Coronary artery (tissue), 2 donors: ENCODE data around the gene SETD3.

Source experiments
- DNase-seq: peaks from one replicate; pipeline ENCODE4 v3.0.0-alpha.2; 2017; ENCODE audit warnings: low spot score
- H3K27ac ChIP-seq, 2 donors: fragments of 200-600 bp; sonication (generic); one replicate each; pipeline ENCODE4 v1.5.1; 2016 to 2019
- H3K4me3 ChIP-seq: fragments of 200-600 bp; sonication (generic); 2 replicates; pipeline ENCODE4 v1.5.1; 2016; ENCODE audit warnings: mild to moderate bottlenecking, moderate library complexity
- CTCF ChIP-seq: fragments of 200-600 bp; sonication (generic); IDR thresholded peaks from one replicate; pipeline ENCODE4 v1.5.1; 2019; ENCODE audit warnings: antibody characterized with exemption

SETD3 gene

GRCh38 chr14:99454246-99454645 is 26.4 kb downstream of the SETD3 start:
- Histone ChIP-seq H3K4me3 (no peak overlapping the region), H3K27ac (no peak overlapping the region)
- TF ChIP-seq CTCF, result no peak
- DNase-seq, result no peak

GRCh38 chr14:99452968-99453367 is 27.7 kb downstream of the SETD3 start:
- no peak overlapping the region for H3K4me3 ChIP-seq
- H3K27ac ChIP-seq, result no peak overlapping the region
- TF ChIP-seq CTCF, result no peak
- DNase-seq, result no peak

GRCh38 chr14:99451234-99451633 is 29.4 kb downstream of the SETD3 start:
- no peak for TF ChIP-seq CTCF
- Histone ChIP-seq H3K4me3 (no peak overlapping the region), H3K27ac (no peak overlapping the region)
- no peak for DNase-seq

- Histone ChIP-seq H3K27ac (no peak overlapping the region), H3K4me3 (no peak overlapping the region)
- no peak for DNase-seq
- no peak for TF ChIP-seq CTCF
These were observed 30.4 kb downstream of the SETD3 start for GRCh38 chr14:99450266-99450665.

- no peak for DNase-seq
- H3K27ac ChIP-seq, result no peak overlapping the region
- no peak overlapping the region for H3K4me3 ChIP-seq
- no peak for TF ChIP-seq CTCF
These were observed 32.9 kb downstream of the SETD3 start for GRCh38 chr14:99447739-99448138.

GRCh38 chr14:99445931-99446330 is 34.7 kb downstream of the SETD3 start:
- H3K4me3 ChIP-seq, result no peak overlapping the region
- no peak overlapping the region for H3K27ac ChIP-seq
- TF ChIP-seq CTCF, result no peak
- DNase-seq, result no peak

GRCh38 chr14:99441918-99442317 is 38.7 kb downstream of the SETD3 start:
- DNase-seq, result no peak
- no peak for TF ChIP-seq CTCF

More at GRCh38 chr14:99441918-99442317, 38.7 kb downstream of the SETD3 start:
- H3K4me3 ChIP-seq, result no peak overlapping the region
- H3K27ac ChIP-seq, result no peak overlapping the region
